Adrenal gland (tissue), 12 donors: ENCODE results near the gene C6orf120. TPM values are rescaled to one million over a fixed set of nuclear protein-coding genes. Genes with fewer than 3 reads are reported as not detected.

Experiments
- DNase-seq, 7 donors: peaks; one replicate each; pipeline ENCODE4 v3.0.0-alpha.2; 2019 to 2020
- H3K27ac ChIP-seq, 5 donors: fragments of 200-600 bp; sonication (generic) in 4 of 5; 1 replicate in 3 of 5; 2 replicates in 2 of 5; pipeline versions ENCODE4 v1.5.1 to v1.8.0; 2016 to 2020; ENCODE audit warnings: mild to moderate bottlenecking in 1 of 5
- H3K27me3 ChIP-seq: fragments of 200-600 bp; 2 replicates; pipeline ENCODE4 v1.8.0; 2021
- H3K36me3 ChIP-seq, 2 donors: fragments of 200-600 bp; replicated peaks in 1 of 2; 1 replicate in 1 of 2; 2 replicates in 1 of 2; pipeline versions ENCODE4 v1.5.1 to v1.8.0; 2018 to 2022
- H3K4me1 ChIP-seq, 2 donors: fragments of 200-600 bp; replicated peaks in 1 of 2; 1 replicate in 1 of 2; 2 replicates in 1 of 2; pipeline versions ENCODE4 v1.5.1 to v1.8.0; 2018 to 2021
- H3K4me3 ChIP-seq, 4 donors: fragments of 200-600 bp; sonication (generic) in 3 of 4; one replicate each; pipeline ENCODE4 v1.5.1; 2016 to 2018
- H3K9me3 ChIP-seq, 3 donors: fragments of 200-600 bp; sonication (generic) in 1 of 3; replicated peaks in 1 of 3; 1 replicate in 2 of 3; 2 replicates in 1 of 3; pipeline versions ENCODE4 v1.5.1 to v1.8.0; 2016 to 2021
- CTCF ChIP-seq, 6 experiments: fragments of 450-650 bp in 4 of 6; fragments of 200-600 bp in 2 of 6; sonication (generic) in 1 of 6; IDR thresholded peaks; 1 replicate in 5 of 6; 2 replicates in 1 of 6; pipeline versions ENCODE4 v1.5.1 to v1.8.0; 2016 to 2021; ENCODE audit warnings: antibody characterized with exemption in 6 of 6, mild to moderate bottlenecking in 2 of 6, moderate library complexity in 1 of 6
- POLR2A ChIP-seq, 2 donors: fragments of 450-650 bp; IDR thresholded peaks; one replicate each; pipeline ENCODE4 v1.6.1; 2017; ENCODE audit warnings: antibody characterized with exemption in 2 of 2, mild to moderate bottlenecking in 2 of 2, moderate library complexity in 1 of 2
- WGBS, 4 donors: extraction: QIAGEN DNeasy Blood & Tissue Kit in 2 of 4; methylation state at CpG; one replicate each; pipeline versions ENCODE4 v1.1.5 to v1.1.7; 2013 to 2017; 5-methylcytosine and 5-hydroxymethylcytosine counted together
- intact Hi-C, 2 donors: fragments of 100-400 bp; cut with DNase I; formaldehyde crosslinking; loops; one replicate each; pipeline versions ENCODE4 v1.14.1 to v1.15.0; 2022 to 2023
- polyA plus RNA-seq, 3 donors: library from polyadenylated mRNA; stranded (reverse); fragments of 200-250 nt in 2 of 3; fragments of 350-450 nt in 1 of 3; fragmentation: Illumina TruSeq in 1 of 3; extraction: RNeasy Lipid Tissue Mini Kit (QIAGEN cat#74804) in 1 of 3; gene quantifications; one replicate each; pipeline ENCODE4 v1.2.3, GENCODE V29; 2013 to 2014
- total RNA-seq, 9 donors: library from RNA; depleted of rRNA in 4 of 9; stranded (reverse); fragments of >200 nt in 4 of 9; fragments of 120-200 nt in 1 of 9; fragmentation: NEBNext Ultra II Directional in 1 of 9; extraction: Animal tissue kit (Norgen Biotek cat#: 25700) in 1 of 9; gene quantifications; one replicate each; pipeline versions ENCODE4 v1.1.0 to v1.2.4, GENCODE V29; 2013 to 2023
- donor health status: healthy with polysubstance abuse.
- donor health status: Bipolar disorder and iron deficiency.
- donor health status: DM: yes; HTN: yes; CAD: no.
- donor health status: DM: no; HTN: no; CAD: no.
- donor health status: DM: no; HTN: no; CAD: no.
- donor health status: DM: yes; HTN: yes; CAD: no.

C6orf120 gene
- total and polyA plus RNA-seq, 12 donors = 5.0 to 59.9 (median 40.5) TPM

DNA sequence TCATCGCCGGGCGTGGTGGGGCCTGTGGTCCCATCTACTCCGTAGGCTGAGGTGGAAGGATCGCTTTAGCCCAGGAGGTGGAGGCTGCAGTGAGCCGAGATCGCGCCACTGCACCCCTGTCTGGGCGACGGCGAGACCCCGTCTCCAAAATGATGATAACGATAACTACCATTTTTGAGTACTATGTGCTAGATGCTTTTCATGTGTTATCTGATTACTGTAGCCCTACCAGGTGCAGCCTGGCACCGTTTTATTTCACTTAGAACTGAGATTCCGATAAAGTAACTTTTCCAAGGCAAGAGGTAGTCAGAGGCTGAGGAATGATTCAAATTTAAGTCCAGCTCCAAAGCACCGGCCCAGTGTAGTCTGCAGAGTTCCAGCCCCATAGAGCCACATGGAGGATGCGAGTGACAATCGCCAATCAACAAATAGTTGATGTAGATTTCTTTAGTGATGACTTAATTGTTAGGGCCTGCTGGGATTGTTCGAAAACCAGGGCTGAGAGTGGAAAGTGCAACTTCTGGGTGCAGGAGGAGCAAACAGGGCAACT lies 50.2 kb downstream of the C6orf120 start:
- peak overlapping the region; percentile 79 to 98 (median 97) for H3K27ac ChIP-seq
- H3K4me1 ChIP-seq = peaks cover 11 to 25% of the 10 kb centered on the region in 2 donors
- no peaks in the 10 kb centered on the region for H3K9me3 ChIP-seq
- WGBS, 4 donors = 7 to 19% (median 10%) methylated on average over 7 to 19 of the region's 19 CpGs
- intact Hi-C loops = no loop called here
- TF ChIP-seq POLR2A (IDR thresholded peaks at IDR 0.05) (no peak), CTCF (IDR thresholded peaks at IDR 0.05) (no peak)
- H3K27me3 ChIP-seq = no peaks in the 10 kb centered on the region
- H3K36me3 ChIP-seq = peaks cover 0 to 6% of the 10 kb centered on the region in 2 donors
- peak overlapping the region; percentile 58 to 86 (median 82) for H3K4me3 ChIP-seq
- DNase-seq = peak in 1 of 7 donors; percentile 7

Other genes starting within 250 kb of the C6orf120 start
- gene WDR27, start 97 bp upstream of the C6orf120 start, total RNA-seq = 10 to 100 TPM in 7 of 9 donors, 1 to 10 TPM in 2; 9.5 to 66.7 (median 27.1) TPM
- 10 to 100 TPM in 2 of 3 donors, 1 to 10 TPM in 1; 6.0 to 56.8 (median 46.6) TPM for gene WDR27, start 97 bp upstream of the C6orf120 start, polyA plus RNA-seq
- gene PHF10, start 22.4 kb downstream of the C6orf120 start, total RNA-seq = 100 to 1,000 TPM in 2 of 9 donors, 10 to 100 TPM in 7; 36.6 to 119 (median 52.6) TPM
- gene PHF10, start 22.4 kb downstream of the C6orf120 start, polyA plus RNA-seq = 100 to 1,000 TPM in 1 of 3 donors, 10 to 100 TPM in 2; 52.9 to 121 (median 90.7) TPM
- 1 to 10 TPM in 7 of 9 donors, under 1 TPM in 2; 0.14 to 4.6 (median 1.5) TPM for gene DYNLT2, start 49.4 kb downstream of the C6orf120 start, total RNA-seq
- 1 to 10 TPM; 1.7 to 3.8 (median 2.3) TPM for gene DYNLT2, start 49.4 kb downstream of the C6orf120 start, polyA plus RNA-seq
- 10 to 100 TPM; 10.1 to 40.2 (median 29.4) TPM for gene ERMARD, start 49.5 kb downstream of the C6orf120 start, total RNA-seq
- 100 to 1,000 TPM in 2 of 3 donors, 10 to 100 TPM in 1; 20.1 to 296 (median 151) TPM for gene ERMARD, start 49.5 kb downstream of the C6orf120 start, polyA plus RNA-seq